ENCODE measurements around the gene DNAAF8. TPM values are rescaled to one million over a fixed set of nuclear protein-coding genes. Genes with fewer than 3 reads are reported as not detected.
A peak's percentile ranks its signal among the peaks of the same experiment; 100 is the strongest.

Gene DNAAF8
- polyA plus RNA-seq, 2 of the 4 experiments (the other 2 are of a cell fraction): 1.6 TPM

GRCh38 chr16:4783251-4783950 lies 49.1 kb downstream of the DNAAF8 start:
- ATAC-seq: peak in 1 of 2 experiments; percentile 21; a peak in 1 of 6 replicates
- WGBS (ENCODE audit: missing lambda C conversion rate): 89% methylated on average over 16 of the region's 25 CpGs
- Histone ChIP-seq H3K4me1 (peaks cover 16% of the 10 kb centered on the region), H3K27ac (no peak overlapping the region), H3K4me2 (no peak overlapping the region), H3K9me3 (no peaks in the 10 kb centered on the region), H3K4me3 (no peak overlapping the region)
- DNase-seq (ENCODE audit: low read depth in 1 of 2, low spot score in 1 of 2): no peak
- POLR2A ChIA-PET: interaction anchor here (0.6 kb wide), 1 partner anchor 15 kb away, joined by 5 read pairs; no protein-coding TSS in a partner anchor
- CTCF ChIA-PET: no interaction called here
- FAIRE-seq: no peak
- no peak for TF ChIP-seq FOSB (CRISPR knock-in tag; IDR thresholded peaks at IDR 0.05)
- TF ChIP-seq MAZ (IDR thresholded peaks at IDR 0.05; ENCODE audit: borderline replicate concordance, low read depth, low read length): no peak
- TF ChIP-seq NR3C1 (IDR thresholded peaks at IDR 0.05): no peak
- TF ChIP-seq HES2 (IDR thresholded peaks at IDR 0.05): no peak
- no peak for TF ChIP-seq EHMT2 (IDR thresholded peaks at IDR 0.05; ENCODE audit: low read depth)
- no peak for TF ChIP-seq RFX5 (IDR thresholded peaks at IDR 0.05)
- TF ChIP-seq BHLHE40 (IDR thresholded peaks at IDR 0.05; ENCODE audit: low read depth, low read length): no peak
- TF ChIP-seq GATA3 (IDR thresholded peaks at IDR 0.05; ENCODE audit: borderline replicate concordance): no peak
- TF ChIP-seq USF2 (IDR thresholded peaks at IDR 0.05): no peak
- no peak for TF ChIP-seq CHD4 (IDR thresholded peaks at IDR 0.05; ENCODE audit: borderline replicate concordance)
- no peak for TF ChIP-seq MYC (IDR thresholded peaks at IDR 0.05; ENCODE audit: borderline replicate concordance, low read length)
- TF ChIP-seq CTCF (IDR thresholded peaks at IDR 0.05): no peak
- TF ChIP-seq ELK1 (IDR thresholded peaks at IDR 0.05; ENCODE audit: low read depth, low read length): no peak
- TF ChIP-seq NPAS2 (CRISPR knock-in tag; IDR thresholded peaks at IDR 0.05; ENCODE audit: borderline replicate concordance): no peak
- TF ChIP-seq POLR2AphosphoS2 (conservative IDR thresholded peaks at IDR 0.05; ENCODE audit: low read length): no peak
- no peak for TF ChIP-seq ESRRA (IDR thresholded peaks at IDR 0.05; ENCODE audit: borderline replicate concordance, low read length)

- FAIRE-seq (no peak), DNase-seq (ENCODE audit: low read depth in 1 of 2, low spot score in 1 of 2) (no peak), ATAC-seq (no peak)
- ChIA-PET POLR2A (no interaction called here), CTCF (no interaction called here)
- WGBS (ENCODE audit: missing lambda C conversion rate): 72% methylated on average over 16 of the region's 16 CpGs
- Histone ChIP-seq H3K4me3 (no peak overlapping the region), H3K9me3 (no peaks in the 10 kb centered on the region), H3K4me1 (peaks cover 21% of the 10 kb centered on the region), H3K27ac (no peak overlapping the region), H3K4me2 (no peak overlapping the region)
- no peak for TF ChIP-seq KDM1A (IDR thresholded peaks at IDR 0.05; ENCODE audit: low read depth)
- no peak for TF ChIP-seq CEBPB (IDR thresholded peaks at IDR 0.05)
- no peak for TF ChIP-seq E2F6 (IDR thresholded peaks at IDR 0.05; ENCODE audit: borderline replicate concordance, low read depth)
- no peak for TF ChIP-seq CTCF (IDR thresholded peaks at IDR 0.05)
- TF ChIP-seq RARB (CRISPR knock-in tag; IDR thresholded peaks at IDR 0.05): no peak
- TF ChIP-seq ZSCAN20 (CRISPR knock-in tag; IDR thresholded peaks at IDR 0.05): no peak
- no peak for TF ChIP-seq ZFP36 (IDR thresholded peaks at IDR 0.05; ENCODE audit: borderline replicate concordance, partially characterized antibody)
- TF ChIP-seq GATA3 (IDR thresholded peaks at IDR 0.05; ENCODE audit: borderline replicate concordance): no peak
- no peak for TF ChIP-seq HEYL (CRISPR knock-in tag; IDR thresholded peaks at IDR 0.05)
- no peak for TF ChIP-seq HDAC2 (IDR thresholded peaks at IDR 0.05)
- no peak for TF ChIP-seq CBX8 (IDR thresholded peaks at IDR 0.05)
- no peak for TF ChIP-seq TP53 (CRISPR knock-in tag; IDR thresholded peaks at IDR 0.05)
Measured at GRCh38 chr16:4783951-4784336, 49.6 kb downstream of the DNAAF8 start.

All from A549 (cell line).